Glutamatergic neuron (in vitro differentiated cells): ENCODE measurements around the gene SLC39A9. TPM values are rescaled to one million over a fixed set of nuclear protein-coding genes. Genes with fewer than 3 reads are reported as not detected.
A peak's percentile ranks its signal among the peaks of the same experiment; 100 is the strongest.

Source experiments
- DNase-seq: peaks from one replicate; pipeline ENCODE4 v3.0.0; 2022
- H3K27ac Mint-ChIP-seq: one replicate; pipeline ENCODE4 v1.8.0; 2020; ENCODE audit warnings: mild to moderate bottlenecking, mixed read lengths, inconsistent platforms; ENCODE audit not compliant: unreplicated experiment
- H3K27me3 Mint-ChIP-seq: one replicate; pipeline ENCODE4 v1.8.0; 2020; ENCODE audit warnings: mild to moderate bottlenecking, moderate library complexity, mixed read lengths, inconsistent platforms; ENCODE audit not compliant: unreplicated experiment
- H3K36me3 Mint-ChIP-seq: one replicate; pipeline ENCODE4 v1.8.0; 2020; ENCODE audit warnings: mild to moderate bottlenecking, mixed read lengths, inconsistent platforms; ENCODE audit not compliant: unreplicated experiment
- H3K4me1 Mint-ChIP-seq: one replicate; pipeline ENCODE4 v1.8.0; 2020; ENCODE audit warnings: mild to moderate bottlenecking, low read depth, mixed read lengths, inconsistent platforms; ENCODE audit not compliant: unreplicated experiment
- H3K4me3 Mint-ChIP-seq: one replicate; pipeline ENCODE4 v1.8.0; 2020; ENCODE audit warnings: mild to moderate bottlenecking, mixed read lengths, inconsistent platforms; ENCODE audit not compliant: unreplicated experiment
- H3K9me3 Mint-ChIP-seq: one replicate; pipeline ENCODE4 v1.8.0; 2020; ENCODE audit warnings: mild to moderate bottlenecking, moderate library complexity, mixed read lengths, inconsistent platforms; ENCODE audit not compliant: unreplicated experiment
- CTCF ChIP-seq: fragments of 200-600 bp; sonication (generic); IDR thresholded peaks from one replicate; pipeline ENCODE4 v1.5.0; 2021; ENCODE audit not compliant: partially characterized antibody, unreplicated experiment
- total RNA-seq: library from RNA; stranded (reverse); fragmentation: NEBNext Ultra II Directional; extraction: Animal tissue kit (Norgen Biotek cat#: 25700); gene quantifications from one replicate; pipeline ENCODE4 v1.2.1, GENCODE V29; 2021; ENCODE audit not compliant: unreplicated experiment

The SLC39A9 gene
- total RNA-seq, 1 donor from 2014 or later: 56.4 TPM

- H3K4me3 Mint-ChIP-seq: peak overlapping the region; percentile 96
- H3K36me3 Mint-ChIP-seq: no peaks in the 10 kb centered on the region
- H3K9me3 Mint-ChIP-seq: peaks cover 3% of the 10 kb centered on the region
- DNase-seq: no peak
- peaks cover 12% of the 10 kb centered on the region for H3K4me1 Mint-ChIP-seq
- no peak overlapping the region for H3K27ac Mint-ChIP-seq
- TF ChIP-seq CTCF: no peak
- peaks cover 3% of the 10 kb centered on the region for H3K27me3 Mint-ChIP-seq
These were observed 1.7 kb downstream of the SLC39A9 start for GRCh38 chr14:69400154-69400553.

- no peak overlapping the region for H3K27ac Mint-ChIP-seq
- H3K27me3 Mint-ChIP-seq: peaks cover 3% of the 10 kb centered on the region
- peaks cover 12% of the 10 kb centered on the region for H3K4me1 Mint-ChIP-seq
- H3K4me3 Mint-ChIP-seq: no peak overlapping the region
- TF ChIP-seq CTCF: no peak
- no peak for DNase-seq
- H3K9me3 Mint-ChIP-seq: peaks cover 3% of the 10 kb centered on the region
- H3K36me3 Mint-ChIP-seq: no peaks in the 10 kb centered on the region
These were observed 3.3 kb downstream of the SLC39A9 start for GRCh38 chr14:69401841-69402240.

GRCh38 chr14:69404478-69404877, 6.0 kb downstream of the SLC39A9 start:
- peaks cover 8% of the 10 kb centered on the region for H3K4me1 Mint-ChIP-seq
- no peaks in the 10 kb centered on the region for H3K9me3 Mint-ChIP-seq
- no peak for DNase-seq
- no peak overlapping the region for H3K4me3 Mint-ChIP-seq
- H3K36me3 Mint-ChIP-seq: no peaks in the 10 kb centered on the region
- TF ChIP-seq CTCF: no peak
- no peaks in the 10 kb centered on the region for H3K27me3 Mint-ChIP-seq
- no peak overlapping the region for H3K27ac Mint-ChIP-seq

- no peak for DNase-seq
- TF ChIP-seq CTCF: no peak
- no peak overlapping the region for H3K27ac Mint-ChIP-seq
- peaks cover 7% of the 10 kb centered on the region for H3K4me1 Mint-ChIP-seq
- H3K4me3 Mint-ChIP-seq: no peak overlapping the region
- H3K27me3 Mint-ChIP-seq: no peaks in the 10 kb centered on the region
- no peaks in the 10 kb centered on the region for H3K36me3 Mint-ChIP-seq
- H3K9me3 Mint-ChIP-seq: no peaks in the 10 kb centered on the region
These were observed 6.4 kb downstream of the SLC39A9 start for GRCh38 chr14:69404883-69405282.

- TF ChIP-seq CTCF: no peak
- no peaks in the 10 kb centered on the region for H3K27me3 Mint-ChIP-seq
- H3K4me1 Mint-ChIP-seq: peaks cover 2% of the 10 kb centered on the region
- DNase-seq: no peak
- no peaks in the 10 kb centered on the region for H3K36me3 Mint-ChIP-seq
- no peaks in the 10 kb centered on the region for H3K9me3 Mint-ChIP-seq
- H3K27ac Mint-ChIP-seq: no peak overlapping the region
- no peak overlapping the region for H3K4me3 Mint-ChIP-seq
These were observed 7.3 kb downstream of the SLC39A9 start for GRCh38 chr14:69405762-69406161.
